Vagina (tissue), 2 donors: ENCODE measurements around the gene TOP2B.

Experiments used
- CTCF ChIP-seq, 3 experiments: fragments of 450-650 bp in 2 of 3; fragments of 200-600 bp in 1 of 3; sonication (generic) in 1 of 3; IDR thresholded peaks; one replicate each; pipeline ENCODE4 v1.5.1; 2017 to 2019; ENCODE audit warnings: antibody characterized with exemption in 3 of 3, mild to moderate bottlenecking in 2 of 3, moderate library complexity in 2 of 3
- POLR2A ChIP-seq, 2 donors: fragments of 450-650 bp; IDR thresholded peaks; one replicate each; pipeline ENCODE4 v1.6.1; 2017; ENCODE audit warnings: antibody characterized with exemption in 2 of 2, mild to moderate bottlenecking in 2 of 2, moderate library complexity in 2 of 2
- POLR2AphosphoS5 ChIP-seq, 2 donors: sonication (generic); formaldehyde crosslinking; IDR thresholded peaks; one replicate each; pipeline ENCODE4 v1.9.0; 2017; ENCODE audit warnings: antibody characterized with exemption in 2 of 2, mild to moderate bottlenecking in 2 of 2, low read depth in 1 of 2; ENCODE audit not compliant: insufficient read depth in 1 of 2

- TF ChIP-seq CTCF (IDR thresholded peaks at IDR 0.05) (no peak), POLR2AphosphoS5 (IDR thresholded peaks at IDR 0.05; ENCODE audit: insufficient read depth in 1 of 2, low read depth in 1 of 2) (no peak), POLR2A (IDR thresholded peaks at IDR 0.05) (no peak)
These were observed 87.8 kb downstream of the TOP2B start for GRCh38 chr3:25576831-25577454.
